Osteoblast (primary cell): ENCODE measurements around the gene KIF16B. TPM values are rescaled to one million over a fixed set of nuclear protein-coding genes. Genes with fewer than 3 reads are reported as not detected.

Experiments used
- DNase-seq: peaks from one replicate; pipeline ENCODE4 v3.0.0; 2011; ENCODE audit warnings: low spot score, mixed read lengths; ENCODE audit not compliant: insufficient read length; ENCODE audit errors: missing footprints
- H2AFZ ChIP-seq: 2 replicates; pipeline ENCODE4 v1.6.0; 2011; ENCODE audit warnings: mild to moderate bottlenecking, low read length
- H3K27ac ChIP-seq: 2 replicates; pipeline ENCODE4 v1.5.1; 2011; ENCODE audit warnings: mild to moderate bottlenecking, low read depth, low read length, moderate library complexity
- H3K27me3 ChIP-seq: 2 replicates; pipeline ENCODE4 v1.6.0; 2012; ENCODE audit warnings: mild to moderate bottlenecking, control low read depth, inconsistent platforms, low read length, moderate library complexity; ENCODE audit not compliant: insufficient read depth
- H3K36me3 ChIP-seq: 2 replicates; pipeline ENCODE4 v1.5.1; 2011; ENCODE audit warnings: mild to moderate bottlenecking, low read length, control low read depth, moderate library complexity; ENCODE audit not compliant: insufficient read depth
- H3K4me1 ChIP-seq: 2 replicates; pipeline ENCODE4 v1.5.1; 2011; ENCODE audit warnings: mild to moderate bottlenecking, low read length, control low read depth, moderate library complexity; ENCODE audit not compliant: insufficient read depth
- H3K4me2 ChIP-seq: 2 replicates; pipeline ENCODE4 v1.6.0; 2011; ENCODE audit warnings: mild to moderate bottlenecking, low read length; ENCODE audit not compliant: insufficient read depth
- H3K4me3 ChIP-seq: fragments of 200-600 bp; sonication (generic); 3 replicates; pipeline ENCODE4 v1.5.1; 2012; ENCODE audit warnings: mild to moderate bottlenecking, low read length, inconsistent platforms; ENCODE audit not compliant: insufficient read depth
- H3K79me2 ChIP-seq: 2 replicates; pipeline ENCODE4 v1.6.0; 2012; ENCODE audit warnings: mild to moderate bottlenecking, low read length, control low read depth, inconsistent platforms; ENCODE audit not compliant: insufficient read depth
- H3K9me3 ChIP-seq: 2 replicates; pipeline ENCODE4 v1.5.1; 2011; ENCODE audit warnings: low read depth, low read length, control low read depth
- H4K20me1 ChIP-seq: 2 replicates; pipeline ENCODE4 v1.6.0; 2012; ENCODE audit warnings: mild to moderate bottlenecking, low read length, control low read depth; ENCODE audit not compliant: insufficient read depth
- CTCF ChIP-seq: IDR thresholded peaks from 2 replicates; pipeline ENCODE4 v1.5.1; 2011; ENCODE audit warnings: mild to moderate bottlenecking, low read depth, low read length, moderate library complexity; ENCODE audit errors: extremely low read depth
- total RNA-seq: library from RNA; depleted of rRNA; stranded (reverse); fragments of >200 nt; gene quantifications from 2 replicates; pipeline ENCODE4 v1.2.3, GENCODE V29; 2012

Gene KIF16B
- total RNA-seq, 1 donor, result 9.0 TPM

GRCh38 chr20:16351415-16351814 lies 221.8 kb downstream of the KIF16B start:
- H3K27ac ChIP-seq, result no peak overlapping the region
- no peak overlapping the region for H2AFZ ChIP-seq
- H3K27me3 ChIP-seq, result no peaks in the 10 kb centered on the region
- H4K20me1 ChIP-seq, result no peaks in the 10 kb centered on the region
- H3K9me3 ChIP-seq, result no peaks in the 10 kb centered on the region
- no peak for TF ChIP-seq CTCF
- peak; percentile 54 for DNase-seq
- H3K36me3 ChIP-seq, result no peaks in the 10 kb centered on the region
- H3K4me3 ChIP-seq, result no peak overlapping the region
- peaks cover 10% of the 10 kb centered on the region for H3K4me1 ChIP-seq
- H3K79me2 ChIP-seq, result no peaks in the 10 kb centered on the region
- H3K4me2 ChIP-seq, result no peak overlapping the region

GRCh38 chr20:16350465-16350864 lies 222.8 kb downstream of the KIF16B start:
- Histone ChIP-seq H3K4me2 (peak overlapping the region; percentile 9), H3K9me3 (no peaks in the 10 kb centered on the region), H3K4me3 (no peak overlapping the region), H3K36me3 (no peaks in the 10 kb centered on the region), H4K20me1 (no peaks in the 10 kb centered on the region), H2AFZ (no peak overlapping the region), H3K27ac (peak overlapping the region; percentile 68), H3K4me1 (peaks cover 10% of the 10 kb centered on the region), H3K27me3 (no peaks in the 10 kb centered on the region), H3K79me2 (no peaks in the 10 kb centered on the region)
- DNase-seq, result peak; percentile 90
- TF ChIP-seq CTCF, result no peak

GRCh38 chr20:16349523-16350260 lies 223.6 kb downstream of the KIF16B start:
- H4K20me1 ChIP-seq, result no peaks in the 10 kb centered on the region
- H3K27me3 ChIP-seq, result no peaks in the 10 kb centered on the region
- H3K27ac ChIP-seq, result peak overlapping the region; percentile 68
- peaks cover 10% of the 10 kb centered on the region for H3K4me1 ChIP-seq
- no peak overlapping the region for H3K4me2 ChIP-seq
- TF ChIP-seq CTCF, result no peak
- DNase-seq, result no peak
- no peaks in the 10 kb centered on the region for H3K79me2 ChIP-seq
- H3K9me3 ChIP-seq, result no peaks in the 10 kb centered on the region
- no peak overlapping the region for H3K4me3 ChIP-seq
- no peaks in the 10 kb centered on the region for H3K36me3 ChIP-seq
- H2AFZ ChIP-seq, result no peak overlapping the region

GRCh38 chr20:16346956-16347355 lies 226.3 kb downstream of the KIF16B start:
- no peaks in the 10 kb centered on the region for H3K36me3 ChIP-seq
- no peak for TF ChIP-seq CTCF
- H4K20me1 ChIP-seq, result no peaks in the 10 kb centered on the region

More at GRCh38 chr20:16346956-16347355, 226.3 kb downstream of the KIF16B start:
- Histone ChIP-seq H3K27ac (no peak overlapping the region), H3K4me3 (no peak overlapping the region), H2AFZ (no peak overlapping the region), H3K27me3 (no peaks in the 10 kb centered on the region), H3K9me3 (no peaks in the 10 kb centered on the region), H3K4me1 (peaks cover 10% of the 10 kb centered on the region), H3K79me2 (no peaks in the 10 kb centered on the region), H3K4me2 (no peak overlapping the region)
- DNase-seq, result no peak
